ENCODE measurements around the gene RAD21L1.

Gene RAD21L1

GRCh38 chr20:1304710-1305515 lies 79.1 kb downstream of the RAD21L1 start:
- Histone ChIP-seq H3K36me3 (ENCODE audit: control insufficient read depth, insufficient read depth, low read length) (no peaks in the 10 kb centered on the region), H3K4me1 (ENCODE audit: control insufficient read depth, insufficient read depth, low read length) (no peaks in the 10 kb centered on the region), H3K9me3 (ENCODE audit: control insufficient read depth, insufficient read depth, low read length) (no peaks in the 10 kb centered on the region), H3K4me3 (ENCODE audit: low read depth, low read length) (no peak overlapping the region), H3K9ac (ENCODE audit: low read depth, low read length) (no peak overlapping the region), H3K27me3 (ENCODE audit: control insufficient read depth, insufficient read depth, low read length) (no peaks in the 10 kb centered on the region)
